Stimulated activated CD8-positive, alpha-beta memory T cell treated with anti-CD3 and anti-CD28 coated beads, Interleukin-4, amount 100 ng/mL, for 48 hours (primary cell): ENCODE results near the gene IL2RG.
A peak's percentile ranks its signal among the peaks of the same experiment; 100 is the strongest.

Source experiments
- DNase-seq: peaks from one replicate; pipeline ENCODE4 v3.0.0-alpha.2; 2020

IL2RG gene

DNA sequence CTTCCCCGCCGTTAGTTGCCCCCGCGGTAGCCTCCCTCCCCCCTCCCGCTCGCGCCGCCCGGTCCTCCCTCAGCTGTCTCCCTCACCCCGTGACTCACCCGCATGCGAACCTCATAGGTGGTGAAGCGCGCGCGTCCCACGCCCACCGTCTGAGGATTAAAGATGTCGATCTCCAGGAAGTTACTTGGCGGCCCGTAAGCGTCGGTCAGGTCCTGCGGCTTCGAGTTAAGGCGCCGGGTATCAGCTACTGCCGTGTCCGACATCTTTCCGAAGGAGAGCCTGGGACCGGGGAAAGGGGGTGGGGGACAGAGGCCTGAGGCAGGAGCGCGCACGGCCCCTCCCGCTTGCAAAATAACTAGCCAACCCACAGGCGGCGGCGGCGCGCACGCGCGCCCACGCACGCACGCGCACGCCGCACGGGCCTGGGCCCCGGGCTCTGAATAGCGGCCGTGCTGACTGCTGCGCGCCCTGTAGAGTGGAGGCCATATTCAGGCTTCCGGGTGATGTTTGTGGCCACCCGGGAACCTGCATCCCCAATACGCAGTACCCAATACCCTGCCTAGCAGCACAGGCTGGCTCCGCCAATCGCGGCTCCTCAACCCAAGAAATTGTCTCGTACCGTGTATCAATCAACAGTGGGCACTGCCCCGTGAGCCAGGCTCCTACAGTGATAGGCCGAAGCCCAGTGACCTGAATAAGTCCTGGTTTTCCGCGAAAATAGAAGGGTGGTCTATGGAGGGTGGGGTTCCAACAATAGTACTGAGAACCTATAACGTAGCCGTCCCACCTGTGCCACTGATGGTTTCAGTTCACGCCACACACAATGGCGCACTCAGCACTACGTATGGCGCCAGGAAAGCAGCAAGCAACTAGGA, 43.1 kb downstream of the IL2RG start, which contains the start of gene SNX12:
Gene SNX12 (minus strand): TSS at position 291 of the 875 bp plus-strand sequence. CDS start 28 bp downstream, at position 263.
- DNase-seq, result peak; percentile 86

DNA sequence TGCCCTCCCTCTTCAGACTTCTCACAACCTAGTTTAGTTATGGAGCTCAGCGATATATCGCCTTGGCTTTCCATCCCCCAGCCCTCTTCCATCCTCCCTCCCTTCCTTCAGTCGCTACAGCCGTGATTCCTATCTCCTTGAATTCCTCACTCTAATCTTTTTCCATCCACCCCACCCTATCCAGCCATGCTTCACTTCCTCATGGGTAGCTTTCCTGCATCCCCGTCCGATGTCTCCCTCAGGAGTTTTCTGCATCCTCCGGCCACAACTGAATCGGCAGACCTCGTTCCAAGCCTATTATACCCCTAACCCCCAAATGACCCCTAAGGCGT, 43.7 kb downstream of the IL2RG start:
- no peak for DNase-seq

DNA sequence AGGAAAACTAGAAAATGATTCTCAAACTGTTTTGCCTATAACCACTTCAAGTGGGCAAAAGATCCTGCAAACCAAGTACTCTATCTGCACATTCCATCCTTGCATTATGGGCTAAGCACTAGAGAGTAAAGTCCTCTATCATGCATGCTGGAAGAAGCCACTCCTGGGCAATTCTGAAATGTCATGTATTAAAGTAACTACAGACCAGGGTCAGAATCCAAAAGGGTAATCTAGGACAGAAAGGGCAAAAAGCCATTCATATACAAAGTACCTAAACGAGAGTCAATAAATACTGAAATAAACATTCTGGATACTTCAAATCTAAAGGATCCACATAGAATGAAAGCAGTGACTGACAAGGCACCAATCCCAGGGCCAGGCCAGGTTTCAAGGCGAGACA, 44.3 kb downstream of the IL2RG start:
- no peak for DNase-seq

DNA sequence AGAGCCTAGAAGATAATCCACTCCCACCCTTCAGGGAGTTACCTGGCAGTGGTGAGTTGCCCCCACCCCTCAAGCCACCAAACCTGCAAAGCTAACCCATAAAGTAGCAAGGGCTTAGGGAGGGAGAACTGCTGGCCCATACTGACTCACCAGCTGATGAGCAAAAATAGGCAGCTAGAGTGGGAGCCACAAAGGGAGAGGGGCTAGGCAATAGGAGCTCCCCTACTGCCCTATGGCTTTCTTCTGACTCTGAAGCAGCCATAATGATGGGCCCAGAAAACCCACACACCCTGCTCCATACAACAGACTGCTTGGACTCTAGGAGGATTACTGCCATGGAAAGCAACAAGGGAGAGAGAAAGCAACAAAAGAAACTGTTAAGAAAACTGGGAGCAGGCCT, 51.2 kb downstream of the IL2RG start:
- no peak for DNase-seq

DNA sequence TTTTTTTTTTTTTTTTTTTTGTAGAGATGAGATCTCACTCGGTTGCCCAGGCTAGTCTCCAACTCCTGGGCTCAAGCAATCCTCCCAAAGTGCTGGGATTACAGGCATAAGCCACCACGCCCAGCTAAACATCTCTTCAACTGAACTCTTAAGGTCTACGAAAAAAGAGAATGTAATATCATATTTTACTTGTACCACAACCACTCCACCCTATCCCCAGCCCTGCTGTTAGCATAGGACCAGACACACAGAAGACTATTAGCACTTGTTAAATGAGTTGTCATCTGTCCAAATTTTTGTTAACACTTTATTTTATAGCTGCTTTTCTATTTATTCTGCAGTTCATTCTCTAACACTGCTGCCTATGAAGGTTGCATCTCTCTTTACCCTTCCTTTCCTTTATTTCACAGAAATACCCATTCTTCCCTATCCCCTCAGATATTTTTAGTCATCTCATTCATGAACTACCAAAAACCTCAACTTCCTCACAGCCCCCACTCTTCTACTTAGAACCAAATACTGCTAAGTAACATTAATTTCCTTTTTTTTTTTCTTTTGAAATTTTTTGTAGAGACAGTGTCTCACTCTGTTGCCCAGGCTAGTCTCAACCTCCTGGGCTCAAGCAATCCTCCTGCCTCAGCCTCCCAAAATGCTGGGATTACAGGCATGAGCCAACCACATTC, 53.4 kb downstream of the IL2RG start:
- DNase-seq, result no peak
